Prostate gland (tissue), 2 donors: Measurements from ENCODE around the gene SELENOW.

Experiments used
- POLR2A ChIP-seq: fragments of 450-650 bp; IDR thresholded peaks from one replicate; pipeline ENCODE4 v1.6.1; 2016; ENCODE audit warnings: antibody characterized with exemption, mild to moderate bottlenecking
- POLR2AphosphoS5 ChIP-seq: sonication (generic); formaldehyde crosslinking; IDR thresholded peaks from one replicate; pipeline ENCODE4 v1.6.1; 2017; ENCODE audit warnings: antibody characterized with exemption
- TF ChIP-seq, protein P1 (sequence below), 4 experiments: fragments of 200-600 bp in 2 of 4; fragments of 450-650 bp in 2 of 4; sonication (generic) in 2 of 4; IDR thresholded peaks; 1 replicate in 3 of 4; 2 replicates in 1 of 4; pipeline ENCODE4 v1.5.1; 2016 to 2019; ENCODE audit warnings: antibody characterized with exemption in 4 of 4, mild to moderate bottlenecking in 2 of 4, moderate library complexity in 2 of 4

DNA sequence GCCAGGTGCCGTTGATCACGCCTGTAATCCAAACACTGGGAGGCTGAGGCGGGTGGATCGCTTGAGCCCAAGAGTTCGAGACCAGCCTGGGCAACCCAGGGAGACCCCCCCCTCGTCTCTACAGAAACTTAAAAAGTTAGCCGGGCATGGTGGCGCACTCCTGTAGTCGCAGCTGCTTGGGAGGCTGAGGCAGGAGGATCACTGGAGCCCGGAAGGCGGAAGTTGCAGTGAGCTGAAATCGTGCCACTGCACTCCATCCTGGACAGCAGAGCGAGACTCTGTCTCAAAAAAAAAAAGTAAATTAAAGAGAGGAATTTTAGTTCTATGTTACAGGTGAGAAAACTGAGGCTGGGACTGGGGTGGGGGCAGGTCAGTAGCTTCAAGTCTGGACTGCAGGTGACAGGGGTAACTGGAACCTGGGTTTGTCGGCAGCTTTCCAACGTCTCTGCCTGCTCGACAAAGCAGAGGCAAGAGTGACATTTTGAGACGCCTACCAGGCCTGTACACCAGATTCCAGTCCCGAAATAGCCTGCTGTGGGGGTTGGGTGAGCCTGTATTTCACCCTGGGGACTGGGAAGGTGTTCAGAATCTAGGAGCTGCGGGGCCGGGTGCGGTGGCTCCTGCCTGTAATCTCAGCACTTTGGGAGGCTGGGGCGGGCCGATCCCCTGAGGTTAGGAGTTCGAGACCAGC, 1.2 kb downstream of the SELENOW start:
- TF ChIP-seq, protein P1, sequence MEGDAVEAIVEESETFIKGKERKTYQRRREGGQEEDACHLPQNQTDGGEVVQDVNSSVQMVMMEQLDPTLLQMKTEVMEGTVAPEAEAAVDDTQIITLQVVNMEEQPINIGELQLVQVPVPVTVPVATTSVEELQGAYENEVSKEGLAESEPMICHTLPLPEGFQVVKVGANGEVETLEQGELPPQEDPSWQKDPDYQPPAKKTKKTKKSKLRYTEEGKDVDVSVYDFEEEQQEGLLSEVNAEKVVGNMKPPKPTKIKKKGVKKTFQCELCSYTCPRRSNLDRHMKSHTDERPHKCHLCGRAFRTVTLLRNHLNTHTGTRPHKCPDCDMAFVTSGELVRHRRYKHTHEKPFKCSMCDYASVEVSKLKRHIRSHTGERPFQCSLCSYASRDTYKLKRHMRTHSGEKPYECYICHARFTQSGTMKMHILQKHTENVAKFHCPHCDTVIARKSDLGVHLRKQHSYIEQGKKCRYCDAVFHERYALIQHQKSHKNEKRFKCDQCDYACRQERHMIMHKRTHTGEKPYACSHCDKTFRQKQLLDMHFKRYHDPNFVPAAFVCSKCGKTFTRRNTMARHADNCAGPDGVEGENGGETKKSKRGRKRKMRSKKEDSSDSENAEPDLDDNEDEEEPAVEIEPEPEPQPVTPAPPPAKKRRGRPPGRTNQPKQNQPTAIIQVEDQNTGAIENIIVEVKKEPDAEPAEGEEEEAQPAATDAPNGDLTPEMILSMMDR (IDR thresholded peaks at IDR 0.05): no peak
- TF ChIP-seq POLR2A: no peak
- peak; percentile 59 for TF ChIP-seq POLR2AphosphoS5
